DMS53 (cell line): ENCODE data around the gene UMPS.

Source experiments
- DNase-seq: peaks from one replicate; lab custom pipeline; 2025; lab: John Stamatoyannopoulos, UW

The UMPS gene

GRCh38 chr3:124730129-124730940 is at the start of gene UMPS:
UMPS (plus strand) TSS chr3:124730452; CDS start chr3:124730472, 20 bp downstream.
- DNase-seq, result peak; percentile 92

GRCh38 chr3:124680521-124680920 is 49.7 kb upstream of the UMPS start:
- DNase-seq, result no peak

- no peak for DNase-seq
These were observed 48.0 kb upstream of the UMPS start for GRCh38 chr3:124682263-124682662.

GRCh38 chr3:124684459-124684858 is 45.8 kb upstream of the UMPS start:
- no peak for DNase-seq

- DNase-seq, result no peak
These were observed 45.2 kb upstream of the UMPS start for GRCh38 chr3:124685067-124685466.

GRCh38 chr3:124685481-124685880 is 44.8 kb upstream of the UMPS start:
- no peak for DNase-seq

- DNase-seq, result no peak
These were observed 44.1 kb upstream of the UMPS start for GRCh38 chr3:124686028-124686670.

GRCh38 chr3:124688581-124689454 is 41.4 kb upstream of the UMPS start:
- DNase-seq, result peak; percentile 78

GRCh38 chr3:124691599-124691998 is 38.7 kb upstream of the UMPS start:
- no peak for DNase-seq

GRCh38 chr3:124694486-124694885 is 35.8 kb upstream of the UMPS start:
- DNase-seq, result peak; percentile 4

GRCh38 chr3:124695369-124695768 is 34.9 kb upstream of the UMPS start:
- DNase-seq, result no peak

- no peak for DNase-seq
These were observed 34.2 kb upstream of the UMPS start for GRCh38 chr3:124696006-124696405.

- no peak for DNase-seq
These were observed 33.0 kb upstream of the UMPS start for GRCh38 chr3:124697302-124697701.

GRCh38 chr3:124698030-124698770 is 32.1 kb upstream of the UMPS start:
- DNase-seq, result no peak

GRCh38 chr3:124699051-124699450 is 31.2 kb upstream of the UMPS start:
- no peak for DNase-seq

GRCh38 chr3:124699686-124700396 is 30.4 kb upstream of the UMPS start:
- DNase-seq, result no peak

- no peak for DNase-seq
These were observed 29.2 kb upstream of the UMPS start for GRCh38 chr3:124700880-124701684.

GRCh38 chr3:124701687-124702086 is 28.6 kb upstream of the UMPS start:
- no peak for DNase-seq

GRCh38 chr3:124702950-124703349 is 27.3 kb upstream of the UMPS start:
- DNase-seq, result no peak

- DNase-seq, result no peak
These were observed 24.7 kb upstream of the UMPS start for GRCh38 chr3:124705552-124705951.
